GM23338 (cell line): ENCODE data around the gene GRM4. TPM values are rescaled to one million over a fixed set of nuclear protein-coding genes. Genes with fewer than 3 reads are reported as not detected.
A peak's percentile ranks its signal among the peaks of the same experiment; 100 is the strongest.

Experiments used
- ATAC-seq: fragments of 200-7000 bp; cut with Tn5 transposase; 3 replicates; pipeline ENCODE4 v1.9.1; 2020
- DNase-seq: peaks from one replicate; pipeline ENCODE4 v3.0.0-alpha.2; 2015; ENCODE audit warnings: low spot score
- H2AFZ ChIP-seq: fragments of 200-600 bp; sonication (generic); 2 replicates; pipeline ENCODE4 v1.8.0; 2016; ENCODE audit warnings: antibody characterized with exemption, mild to moderate bottlenecking, moderate library complexity
- H3F3A ChIP-seq: fragments of 200-600 bp; sonication (generic); replicated peaks from 2 replicates; pipeline ENCODE4 v1.8.0; 2017; ENCODE audit warnings: antibody characterized with exemption, mixed run types, low read depth
- H3K27ac ChIP-seq: fragments of 200-600 bp; sonication (generic); 2 replicates; pipeline ENCODE4 v1.6.1; 2016; ENCODE audit warnings: low read depth
- H3K27me3 ChIP-seq: fragments of 200-600 bp; sonication (generic); 2 replicates; pipeline ENCODE4 v1.8.0; 2016; ENCODE audit warnings: mild to moderate bottlenecking, mixed run types, moderate library complexity; ENCODE audit not compliant: insufficient read depth
- H3K36me3 ChIP-seq: fragments of 200-600 bp; sonication (generic); 2 replicates; pipeline ENCODE4 v1.8.0; 2016; ENCODE audit warnings: mild to moderate bottlenecking; ENCODE audit not compliant: insufficient read depth
- H3K4me1 ChIP-seq: fragments of 200-600 bp; sonication (generic); 2 replicates; pipeline ENCODE4 v1.8.0; 2016; ENCODE audit warnings: mild to moderate bottlenecking, moderate library complexity; ENCODE audit not compliant: insufficient read depth
- H3K4me2 ChIP-seq: fragments of 200-600 bp; sonication (generic); 2 replicates; pipeline ENCODE4 v1.7.1; 2017; ENCODE audit warnings: mixed run types
- H3K4me3 ChIP-seq: fragments of 200-600 bp; sonication (generic); 2 replicates; pipeline ENCODE4 v1.6.1; 2016; ENCODE audit warnings: mixed run types
- H3K79me2 ChIP-seq: fragments of 200-600 bp; sonication (generic); replicated peaks from 2 replicates; pipeline ENCODE4 v1.8.0; 2017; ENCODE audit warnings: mild to moderate bottlenecking; ENCODE audit not compliant: insufficient read depth
- H3K9me2 ChIP-seq: fragments of 200-600 bp; sonication (generic); 2 replicates; pipeline ENCODE4 v1.8.0; 2017; ENCODE audit not compliant: insufficient read depth
- H4K20me1 ChIP-seq: fragments of 200-600 bp; sonication (generic); replicated peaks from 2 replicates; pipeline ENCODE4 v1.8.0; 2017; ENCODE audit warnings: mild to moderate bottlenecking; ENCODE audit not compliant: insufficient read depth
- H3K27ac Mint-ChIP-seq: 2 replicates; pipeline ENCODE4 v1.8.0; 2020; ENCODE audit warnings: inconsistent platforms, mild to moderate bottlenecking, moderate library complexity, mixed read lengths
- H3K27me3 Mint-ChIP-seq: 3 replicates; pipeline ENCODE4 v1.8.0; 2022; ENCODE audit warnings: low read depth, mild to moderate bottlenecking, moderate library complexity, mixed read lengths, inconsistent platforms; ENCODE audit not compliant: insufficient read depth, poor library complexity
- H3K36me3 Mint-ChIP-seq: 3 replicates; pipeline ENCODE4 v1.8.0; 2021; ENCODE audit warnings: low read depth, mild to moderate bottlenecking, inconsistent platforms, moderate library complexity, mixed read lengths
- H3K4me1 Mint-ChIP-seq: 3 replicates; pipeline ENCODE4 v1.8.0; 2020; ENCODE audit warnings: mild to moderate bottlenecking, inconsistent platforms, mixed read lengths
- H3K4me3 Mint-ChIP-seq: 3 replicates; pipeline ENCODE4 v1.8.0; 2021; ENCODE audit warnings: moderate library complexity, mild to moderate bottlenecking, inconsistent platforms, mixed read lengths
- H3K9me3 Mint-ChIP-seq: 3 replicates; pipeline ENCODE4 v1.8.0; 2020; ENCODE audit warnings: moderate library complexity, mild to moderate bottlenecking, inconsistent platforms, mixed read lengths
- CREB1 ChIP-seq: fragments of 250-450 bp; sonication (Bioruptor Pico); IDR thresholded peaks from 2 replicates; pipeline ENCODE4 v1.5.0; 2020; ENCODE audit warnings: low read depth, mild to moderate bottlenecking, moderate library complexity
- EZH2 ChIP-seq: fragments of 200-600 bp; sonication (generic); IDR thresholded peaks from one replicate; pipeline ENCODE4 v1.8.0; 2017; ENCODE audit warnings: antibody characterized with exemption, mild to moderate bottlenecking, low read depth; ENCODE audit not compliant: unreplicated experiment
- EZH2phosphoT487 ChIP-seq: fragments of 200-600 bp; sonication (generic); IDR thresholded peaks from one replicate; pipeline ENCODE4 v1.8.1; 2018; ENCODE audit warnings: antibody characterized with exemption; ENCODE audit not compliant: unreplicated experiment
- JUNB ChIP-seq: IDR thresholded peaks from one replicate; pipeline ENCODE4 v1.6.1; 2016; ENCODE audit warnings: antibody characterized with exemption; ENCODE audit not compliant: unreplicated experiment
- NANOG ChIP-seq: IDR thresholded peaks from 2 replicates; pipeline ENCODE4 v1.6.1; 2016; ENCODE audit warnings: antibody characterized with exemption, borderline replicate concordance
- POLR2AphosphoS5 ChIP-seq: IDR thresholded peaks from 2 replicates; pipeline ENCODE4 v1.6.1; 2016; ENCODE audit warnings: antibody characterized with exemption, low read depth
- REST ChIP-seq: IDR thresholded peaks from one replicate; pipeline ENCODE4 v1.6.1; 2018; ENCODE audit warnings: antibody characterized with exemption; ENCODE audit not compliant: unreplicated experiment
- STAT1 ChIP-seq: IDR thresholded peaks from one replicate; pipeline ENCODE4 v1.6.1; 2016; ENCODE audit warnings: antibody characterized with exemption; ENCODE audit not compliant: unreplicated experiment
- ZNF114 ChIP-seq: fragments of 250-450 bp; sonication (Bioruptor Pico); IDR thresholded peaks from 2 replicates; pipeline ENCODE4 v1.5.0; 2020; ENCODE audit warnings: mild to moderate bottlenecking, moderate library complexity
- ZNF331 ChIP-seq: fragments of 250-450 bp; sonication (Bioruptor Pico); IDR thresholded peaks from 2 replicates; pipeline ENCODE4 v1.5.0; 2020; ENCODE audit warnings: low read depth, mild to moderate bottlenecking, moderate library complexity
- polyA plus RNA-seq: library from polyadenylated mRNA; unstranded; fragments of >200 nt; fragmentation: Nextera tagmentation; extraction: Ambion mirVana; gene quantifications from 2 replicates; pipeline ENCODE4 v1.2.1, GENCODE V29; 2016
- total RNA-seq: library from RNA; depleted of rRNA; stranded (reverse); fragments of >200 nt; shearing (Covaris generic); gene quantifications from 2 replicates; pipeline ENCODE4 v1.2.3, GENCODE V29; 2014
- TF ChIP-seq, protein P1 (sequence below): IDR thresholded peaks from 2 replicates; pipeline ENCODE4 v1.6.1; 2016; ENCODE audit warnings: antibody characterized with exemption
- TF ChIP-seq, protein P2 (sequence below), 2 experiments: fragments of 200-600 bp in 1 of 2; sonication (generic) in 1 of 2; conservative IDR thresholded peaks; 2 replicates each; pipeline versions ENCODE4 v1.5.1 to v1.6.1; 2016 to 2017; ENCODE audit warnings: antibody characterized with exemption in 2 of 2, low read depth in 2 of 2, mild to moderate bottlenecking in 2 of 2, moderate library complexity in 1 of 2
- TF ChIP-seq, protein P3 (sequence below): fragments of 250-450 bp; sonication (Bioruptor Pico); IDR thresholded peaks from 2 replicates; pipeline ENCODE4 v1.5.0; 2020; ENCODE audit warnings: mild to moderate bottlenecking, moderate library complexity

GRM4 gene
- total and polyA plus RNA-seq, 2 experiments from 2014 or later: 7.0 to 30.6 TPM

- H3K4me1 Mint-ChIP-seq: peaks cover 89% of the 10 kb centered on the region
- H3K4me1 ChIP-seq: peaks cover 79% of the 10 kb centered on the region
- peak; percentile 62 for DNase-seq
These were observed 6.9 kb downstream of the GRM4 start for GRCh38 chr6:34138914-34139510.

More at GRCh38 chr6:34138914-34139510, 6.9 kb downstream of the GRM4 start:
- no peaks in the 10 kb centered on the region; the same call in 2 of the 3 replicates for H3K9me3 Mint-ChIP-seq
- peak; percentile 33 for ATAC-seq
- peak overlapping the region; percentile 13; the same call in 1 of the 3 replicates for H3K4me3 Mint-ChIP-seq
- Histone ChIP-seq H3K4me2 (peak overlapping the region; percentile 63), H3K36me3 (no peaks in the 10 kb centered on the region), H3K9me2 (no peaks in the 10 kb centered on the region), H3K27ac (peak overlapping the region; percentile 63), H4K20me1 (no peaks in the 10 kb centered on the region), H3K27me3 (peaks cover 14% of the 10 kb centered on the region), H3F3A (peaks cover 14% of the 10 kb centered on the region; the same call in 1 of the 2 replicates), H3K79me2 (peaks cover 37% of the 10 kb centered on the region), H2AFZ (no peak overlapping the region), H3K4me3 (no peak overlapping the region)
- H3K27me3 Mint-ChIP-seq: peaks cover 32% of the 10 kb centered on the region
- H3K36me3 Mint-ChIP-seq: peaks cover 5% of the 10 kb centered on the region; the same call in 1 of the 3 replicates
- TF ChIP-seq REST (no peak), ZNF331 (no peak), STAT1 (no peak), NANOG (no peak), EZH2 (no peak), JUNB (no peak), EZH2phosphoT487 (no peak), CREB1 (CRISPR knock-in tag) (no peak), POLR2AphosphoS5 (no peak), ZNF114 (CRISPR knock-in tag) (no peak)
- TF ChIP-seq, protein P1, sequence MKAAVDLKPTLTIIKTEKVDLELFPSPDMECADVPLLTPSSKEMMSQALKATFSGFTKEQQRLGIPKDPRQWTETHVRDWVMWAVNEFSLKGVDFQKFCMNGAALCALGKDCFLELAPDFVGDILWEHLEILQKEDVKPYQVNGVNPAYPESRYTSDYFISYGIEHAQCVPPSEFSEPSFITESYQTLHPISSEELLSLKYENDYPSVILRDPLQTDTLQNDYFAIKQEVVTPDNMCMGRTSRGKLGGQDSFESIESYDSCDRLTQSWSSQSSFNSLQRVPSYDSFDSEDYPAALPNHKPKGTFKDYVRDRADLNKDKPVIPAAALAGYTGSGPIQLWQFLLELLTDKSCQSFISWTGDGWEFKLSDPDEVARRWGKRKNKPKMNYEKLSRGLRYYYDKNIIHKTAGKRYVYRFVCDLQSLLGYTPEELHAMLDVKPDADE: no peak
- TF ChIP-seq, protein P2, sequence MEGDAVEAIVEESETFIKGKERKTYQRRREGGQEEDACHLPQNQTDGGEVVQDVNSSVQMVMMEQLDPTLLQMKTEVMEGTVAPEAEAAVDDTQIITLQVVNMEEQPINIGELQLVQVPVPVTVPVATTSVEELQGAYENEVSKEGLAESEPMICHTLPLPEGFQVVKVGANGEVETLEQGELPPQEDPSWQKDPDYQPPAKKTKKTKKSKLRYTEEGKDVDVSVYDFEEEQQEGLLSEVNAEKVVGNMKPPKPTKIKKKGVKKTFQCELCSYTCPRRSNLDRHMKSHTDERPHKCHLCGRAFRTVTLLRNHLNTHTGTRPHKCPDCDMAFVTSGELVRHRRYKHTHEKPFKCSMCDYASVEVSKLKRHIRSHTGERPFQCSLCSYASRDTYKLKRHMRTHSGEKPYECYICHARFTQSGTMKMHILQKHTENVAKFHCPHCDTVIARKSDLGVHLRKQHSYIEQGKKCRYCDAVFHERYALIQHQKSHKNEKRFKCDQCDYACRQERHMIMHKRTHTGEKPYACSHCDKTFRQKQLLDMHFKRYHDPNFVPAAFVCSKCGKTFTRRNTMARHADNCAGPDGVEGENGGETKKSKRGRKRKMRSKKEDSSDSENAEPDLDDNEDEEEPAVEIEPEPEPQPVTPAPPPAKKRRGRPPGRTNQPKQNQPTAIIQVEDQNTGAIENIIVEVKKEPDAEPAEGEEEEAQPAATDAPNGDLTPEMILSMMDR (conservative IDR thresholded peaks at IDR 0.05; ENCODE audit: low read depth in 2 of 2): no peak
- TF ChIP-seq, protein P3, sequence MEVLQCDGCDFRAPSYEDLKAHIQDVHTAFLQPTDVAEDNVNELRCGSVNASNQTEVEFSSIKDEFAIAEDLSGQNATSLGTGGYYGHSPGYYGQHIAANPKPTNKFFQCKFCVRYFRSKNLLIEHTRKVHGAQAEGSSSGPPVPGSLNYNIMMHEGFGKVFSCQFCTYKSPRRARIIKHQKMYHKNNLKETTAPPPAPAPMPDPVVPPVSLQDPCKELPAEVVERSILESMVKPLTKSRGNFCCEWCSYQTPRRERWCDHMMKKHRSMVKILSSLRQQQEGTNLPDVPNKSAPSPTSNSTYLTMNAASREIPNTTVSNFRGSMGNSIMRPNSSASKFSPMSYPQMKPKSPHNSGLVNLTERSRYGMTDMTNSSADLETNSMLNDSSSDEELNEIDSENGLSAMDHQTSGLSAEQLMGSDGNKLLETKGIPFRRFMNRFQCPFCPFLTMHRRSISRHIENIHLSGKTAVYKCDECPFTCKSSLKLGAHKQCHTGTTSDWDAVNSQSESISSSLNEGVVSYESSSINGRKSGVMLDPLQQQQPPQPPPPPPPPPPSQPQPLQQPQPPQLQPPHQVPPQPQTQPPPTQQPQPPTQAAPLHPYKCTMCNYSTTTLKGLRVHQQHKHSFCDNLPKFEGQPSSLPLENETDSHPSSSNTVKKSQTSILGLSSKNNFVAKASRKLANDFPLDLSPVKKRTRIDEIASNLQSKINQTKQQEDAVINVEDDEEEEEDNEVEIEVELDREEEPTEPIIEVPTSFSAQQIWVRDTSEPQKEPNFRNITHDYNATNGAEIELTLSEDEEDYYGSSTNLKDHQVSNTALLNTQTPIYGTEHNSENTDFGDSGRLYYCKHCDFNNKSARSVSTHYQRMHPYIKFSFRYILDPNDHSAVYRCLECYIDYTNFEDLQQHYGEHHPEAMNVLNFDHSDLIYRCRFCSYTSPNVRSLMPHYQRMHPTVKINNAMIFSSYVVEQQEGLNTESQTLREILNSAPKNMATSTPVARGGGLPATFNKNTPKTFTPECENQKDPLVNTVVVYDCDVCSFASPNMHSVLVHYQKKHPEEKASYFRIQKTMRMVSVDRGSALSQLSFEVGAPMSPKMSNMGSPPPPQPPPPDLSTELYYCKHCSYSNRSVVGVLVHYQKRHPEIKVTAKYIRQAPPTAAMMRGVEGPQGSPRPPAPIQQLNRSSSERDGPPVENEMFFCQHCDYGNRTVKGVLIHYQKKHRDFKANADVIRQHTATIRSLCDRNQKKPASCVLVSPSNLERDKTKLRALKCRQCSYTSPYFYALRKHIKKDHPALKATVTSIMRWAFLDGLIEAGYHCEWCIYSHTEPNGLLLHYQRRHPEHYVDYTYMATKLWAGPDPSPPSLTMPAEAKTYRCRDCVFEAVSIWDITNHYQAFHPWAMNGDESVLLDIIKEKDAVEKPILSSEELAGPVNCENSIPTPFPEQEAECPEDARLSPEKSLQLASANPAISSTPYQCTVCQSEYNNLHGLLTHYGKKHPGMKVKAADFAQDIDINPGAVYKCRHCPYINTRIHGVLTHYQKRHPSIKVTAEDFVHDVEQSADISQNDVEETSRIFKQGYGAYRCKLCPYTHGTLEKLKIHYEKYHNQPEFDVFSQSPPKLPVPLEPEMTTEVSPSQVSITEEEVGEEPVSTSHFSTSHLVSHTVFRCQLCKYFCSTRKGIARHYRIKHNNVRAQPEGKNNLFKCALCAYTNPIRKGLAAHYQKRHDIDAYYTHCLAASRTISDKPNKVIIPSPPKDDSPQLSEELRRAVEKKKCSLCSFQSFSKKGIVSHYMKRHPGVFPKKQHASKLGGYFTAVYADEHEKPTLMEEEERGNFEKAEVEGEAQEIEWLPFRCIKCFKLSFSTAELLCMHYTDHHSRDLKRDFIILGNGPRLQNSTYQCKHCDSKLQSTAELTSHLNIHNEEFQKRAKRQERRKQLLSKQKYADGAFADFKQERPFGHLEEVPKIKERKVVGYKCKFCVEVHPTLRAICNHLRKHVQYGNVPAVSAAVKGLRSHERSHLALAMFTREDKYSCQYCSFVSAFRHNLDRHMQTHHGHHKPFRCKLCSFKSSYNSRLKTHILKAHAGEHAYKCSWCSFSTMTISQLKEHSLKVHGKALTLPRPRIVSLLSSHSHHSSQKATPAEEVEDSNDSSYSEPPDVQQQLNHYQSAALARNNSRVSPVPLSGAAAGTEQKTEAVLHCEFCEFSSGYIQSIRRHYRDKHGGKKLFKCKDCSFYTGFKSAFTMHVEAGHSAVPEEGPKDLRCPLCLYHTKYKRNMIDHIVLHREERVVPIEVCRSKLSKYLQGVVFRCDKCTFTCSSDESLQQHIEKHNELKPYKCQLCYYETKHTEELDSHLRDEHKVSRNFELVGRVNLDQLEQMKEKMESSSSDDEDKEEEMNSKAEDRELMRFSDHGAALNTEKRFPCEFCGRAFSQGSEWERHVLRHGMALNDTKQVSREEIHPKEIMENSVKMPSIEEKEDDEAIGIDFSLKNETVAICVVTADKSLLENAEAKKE (CRISPR knock-in tag): no peak
- peak overlapping the region; percentile 63; the same call in 1 of the 2 replicates for H3K27ac Mint-ChIP-seq
